ENCODE data around the gene LBX2. TPM values are rescaled to one million over a fixed set of nuclear protein-coding genes. Genes with fewer than 3 reads are reported as not detected.

The LBX2 gene
- total and polyA plus RNA-seq, 2 experiments from 2014 or later: 0.24 to 0.57 TPM

GRCh38 chr2:74504591-74504990, 5.2 kb upstream of the LBX2 start (continued):
- TF ChIP-seq ZNF462 (CRISPR knock-in tag; IDR thresholded peaks at IDR 0.05): no peak

- peaks cover 28% of the 10 kb centered on the region for H3K36me3 Mint-ChIP-seq (ENCODE audit: low read depth)
- TF ChIP-seq ZNF331 (CRISPR knock-in tag; IDR thresholded peaks at IDR 0.05; ENCODE audit: low read depth) (no peak), POLR2AphosphoS5 (IDR thresholded peaks at IDR 0.05; ENCODE audit: low read depth) (peak; percentile 9; the same call in 1 of the 2 replicates), CREB1 (CRISPR knock-in tag; IDR thresholded peaks at IDR 0.05; ENCODE audit: low read depth) (no peak), JUNB (IDR thresholded peaks at IDR 0.05; ENCODE audit: unreplicated experiment) (no peak), EZH2phosphoT487 (IDR thresholded peaks at IDR 0.05; ENCODE audit: unreplicated experiment) (peak; percentile 52), ZNF462 (CRISPR knock-in tag; IDR thresholded peaks at IDR 0.05) (no peak), ZNF114 (CRISPR knock-in tag; IDR thresholded peaks at IDR 0.05) (no peak), NANOG (IDR thresholded peaks at IDR 0.05; ENCODE audit: borderline replicate concordance) (no peak)
Measured at GRCh38 chr2:74503506-74504475, 4.4 kb upstream of the LBX2 start.

More at GRCh38 chr2:74503506-74504475, 4.4 kb upstream of the LBX2 start:
- peaks cover 8% of the 10 kb centered on the region for H3K79me2 ChIP-seq (replicated peaks; ENCODE audit: insufficient read depth)
- Mint-ChIP-seq H3K27me3 (ENCODE audit: insufficient read depth, low read depth, poor library complexity) (peaks cover 97% of the 10 kb centered on the region), H3K9me3 (no peaks in the 10 kb centered on the region; the same call in 1 of the 3 replicates), H3K4me1 (peaks cover 57% of the 10 kb centered on the region), H3K4me3 (peak overlapping the region; percentile 86), H3K27ac (no peak overlapping the region)
- peak overlapping the region; percentile 95 for H3K4me2 ChIP-seq
- peaks cover 92% of the 10 kb centered on the region for H3K27me3 ChIP-seq (ENCODE audit: insufficient read depth)
- no peak overlapping the region for H3K27ac ChIP-seq (ENCODE audit: low read depth)
- H3K4me3 ChIP-seq: peak overlapping the region; percentile 71
- H4K20me1 ChIP-seq (replicated peaks; ENCODE audit: insufficient read depth): peaks cover 11% of the 10 kb centered on the region
- DNase-seq (ENCODE audit: low spot score) (peak; percentile 54), ATAC-seq (no peak)
- no peaks in the 10 kb centered on the region for H3K9me2 ChIP-seq (ENCODE audit: insufficient read depth)
- peak overlapping the region; percentile 96 for H2AFZ ChIP-seq
- peaks cover 7% of the 10 kb centered on the region; the same call in 1 of the 2 replicates for H3K36me3 ChIP-seq (ENCODE audit: insufficient read depth)
- H3K4me1 ChIP-seq (ENCODE audit: insufficient read depth): peaks cover 48% of the 10 kb centered on the region
- H3F3A ChIP-seq (replicated peaks; ENCODE audit: low read depth): peaks cover 32% of the 10 kb centered on the region
